Measurements from ENCODE around the gene AOX1.
A peak's percentile ranks its signal among the peaks of the same experiment; 100 is the strongest.
"Not testable (repeated sequence)": the region's sequence is repeated elsewhere in the genome, so short reads cannot be mapped to it uniquely, and the experiment has no call there.

Gene AOX1

GRCh38 chr2:200674837-200675236 is 89.0 kb downstream of the AOX1 start:
- H3K27me3 ChIP-seq: no peaks in the 10 kb centered on the region
- TF ChIP-seq Cebpa-rat (IDR thresholded peaks at IDR 0.05): no peak

GRCh38 chr2:200677171-200677570 is 91.4 kb downstream of the AOX1 start:
- Histone ChIP-seq H3K36me3 (no peaks in the 10 kb centered on the region), H3K27ac (no peak overlapping the region), H3K9me3 (no peaks in the 10 kb centered on the region), H3K9ac (no peak overlapping the region), H4K20me1 (no peaks in the 10 kb centered on the region), H3K4me3 (no peak overlapping the region), H3K4me1 (peaks cover 14% of the 10 kb centered on the region), H3K27me3 (no peaks in the 10 kb centered on the region), H3K4me2 (no peak overlapping the region)
- TF ChIP-seq Cebpa-rat (IDR thresholded peaks at IDR 0.05): no peak

More at GRCh38 chr2:200674837-200675236, 89.0 kb downstream of the AOX1 start:
- Histone ChIP-seq H3K27ac (no peak overlapping the region), H3K36me3 (no peaks in the 10 kb centered on the region), H3K9me3 (no peaks in the 10 kb centered on the region), H3K4me3 (no peak overlapping the region), H3K4me2 (no peak overlapping the region), H3K4me1 (peaks cover 19% of the 10 kb centered on the region), H4K20me1 (no peaks in the 10 kb centered on the region), H3K9ac (no peak overlapping the region)

- Histone ChIP-seq H3K27ac (no peak overlapping the region), H3K27me3 (no peaks in the 10 kb centered on the region), H3K4me3 (no peak overlapping the region), H3K9ac (no peak overlapping the region), H3K4me2 (no peak overlapping the region), H3K9me3 (no peaks in the 10 kb centered on the region), H4K20me1 (no peaks in the 10 kb centered on the region), H3K36me3 (no peaks in the 10 kb centered on the region), H3K4me1 (peaks cover 9% of the 10 kb centered on the region)
- no peak for TF ChIP-seq Cebpa-rat (IDR thresholded peaks at IDR 0.05)
Observed at GRCh38 chr2:200677721-200678532, 92.1 kb downstream of the AOX1 start.

DNA sequence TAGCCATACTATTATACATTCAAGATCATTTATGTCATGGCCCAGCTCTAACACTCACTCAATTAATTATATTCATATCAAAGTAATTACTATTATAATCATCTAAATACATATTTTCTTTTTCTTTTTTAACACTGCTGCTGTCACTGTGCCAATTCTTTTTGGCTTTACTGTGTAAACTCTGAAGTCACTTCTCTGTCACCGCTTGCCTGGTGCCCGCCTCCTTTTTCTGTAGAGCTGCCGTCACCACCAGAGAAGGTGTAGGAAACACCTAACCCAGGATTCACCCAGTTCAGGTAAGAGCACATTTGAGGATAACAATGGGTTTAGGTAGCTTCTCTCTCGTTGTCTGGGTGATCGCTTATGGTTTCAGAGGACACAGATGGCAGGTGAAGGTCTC is 93.3 kb downstream of the AOX1 start:
- no peak overlapping the region for H3K27ac ChIP-seq
- no peak overlapping the region for H3K4me2 ChIP-seq
- no peak overlapping the region for H3K9ac ChIP-seq
- no peak for TF ChIP-seq Cebpa-rat (IDR thresholded peaks at IDR 0.05)
- H3K36me3 ChIP-seq: no peaks in the 10 kb centered on the region
- no peaks in the 10 kb centered on the region for H3K27me3 ChIP-seq
- H3K4me3 ChIP-seq: no peak overlapping the region
- no peaks in the 10 kb centered on the region for H4K20me1 ChIP-seq
- H3K9me3 ChIP-seq: no peaks in the 10 kb centered on the region
- H3K4me1 ChIP-seq: no peaks in the 10 kb centered on the region

GRCh38 chr2:200679535-200679934 is 93.7 kb downstream of the AOX1 start:
- TF ChIP-seq Cebpa-rat (IDR thresholded peaks at IDR 0.05): no peak
- H3K4me1 ChIP-seq: no peaks in the 10 kb centered on the region
- no peak overlapping the region for H3K27ac ChIP-seq
- no peaks in the 10 kb centered on the region for H3K9me3 ChIP-seq
- H3K4me2 ChIP-seq: no peak overlapping the region
- no peaks in the 10 kb centered on the region for H4K20me1 ChIP-seq
- no peak overlapping the region for H3K4me3 ChIP-seq
- no peaks in the 10 kb centered on the region for H3K27me3 ChIP-seq
- H3K36me3 ChIP-seq: no peaks in the 10 kb centered on the region
- no peak overlapping the region for H3K9ac ChIP-seq

- no peaks in the 10 kb centered on the region for H3K27me3 ChIP-seq
- no peaks in the 10 kb centered on the region for H4K20me1 ChIP-seq
- H3K9ac ChIP-seq: no peak overlapping the region
- no peak for TF ChIP-seq Cebpa-rat (IDR thresholded peaks at IDR 0.05)
- H3K4me3 ChIP-seq: no peak overlapping the region
- no peaks in the 10 kb centered on the region for H3K4me1 ChIP-seq
- H3K36me3 ChIP-seq: no peaks in the 10 kb centered on the region
- peaks cover 16% of the 10 kb centered on the region; the same call in 1 of the 2 replicates for H3K9me3 ChIP-seq
- no peak overlapping the region for H3K27ac ChIP-seq
- no peak overlapping the region for H3K4me2 ChIP-seq
Observed at GRCh38 chr2:200681697-200682096, 95.9 kb downstream of the AOX1 start.

DNA sequence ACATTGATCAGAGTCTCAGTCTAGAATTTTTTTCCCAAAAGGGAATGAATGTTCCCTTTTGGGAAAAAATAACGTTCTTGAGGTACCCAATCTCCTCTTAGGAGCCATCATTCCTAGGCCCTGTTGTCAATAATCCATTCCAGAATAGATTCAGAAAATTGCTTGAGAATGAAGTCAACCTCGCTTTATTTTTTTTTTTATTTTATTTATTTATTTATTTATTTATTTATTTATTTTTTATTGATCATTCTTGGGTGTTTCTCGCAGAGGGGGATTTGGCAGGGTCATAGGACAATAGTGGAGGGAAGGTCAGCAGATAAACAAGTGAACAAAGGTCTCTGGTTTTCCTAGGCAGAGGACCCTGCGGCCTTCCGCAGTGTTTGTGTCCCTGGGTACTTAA is 96.6 kb downstream of the AOX1 start:
- H3K4me1 ChIP-seq, H3K27ac ChIP-seq, H3K27me3 ChIP-seq, H4K20me1 ChIP-seq, H3K4me3 ChIP-seq, H3K4me2 ChIP-seq, H3K9ac ChIP-seq, H3K36me3 ChIP-seq: not testable (repeated sequence)
- peaks cover 16% of the 10 kb centered on the region; the same call in 1 of the 2 replicates for H3K9me3 ChIP-seq

- Histone ChIP-seq H3K9me3 (peaks cover 16% of the 10 kb centered on the region; the same call in 1 of the 2 replicates), H4K20me1 (no peaks in the 10 kb centered on the region), H3K4me1 (peaks cover 32% of the 10 kb centered on the region), H3K4me3 (no peak overlapping the region), H3K36me3 (no peaks in the 10 kb centered on the region), H3K9ac (no peak overlapping the region), H3K4me2 (peak overlapping the region; percentile 46), H3K27me3 (no peaks in the 10 kb centered on the region), H3K27ac (peak overlapping the region; percentile 41)
- TF ChIP-seq Cebpa-rat (IDR thresholded peaks at IDR 0.05): no peak
Observed at GRCh38 chr2:200687922-200688920, 102.4 kb downstream of the AOX1 start.

DNA sequence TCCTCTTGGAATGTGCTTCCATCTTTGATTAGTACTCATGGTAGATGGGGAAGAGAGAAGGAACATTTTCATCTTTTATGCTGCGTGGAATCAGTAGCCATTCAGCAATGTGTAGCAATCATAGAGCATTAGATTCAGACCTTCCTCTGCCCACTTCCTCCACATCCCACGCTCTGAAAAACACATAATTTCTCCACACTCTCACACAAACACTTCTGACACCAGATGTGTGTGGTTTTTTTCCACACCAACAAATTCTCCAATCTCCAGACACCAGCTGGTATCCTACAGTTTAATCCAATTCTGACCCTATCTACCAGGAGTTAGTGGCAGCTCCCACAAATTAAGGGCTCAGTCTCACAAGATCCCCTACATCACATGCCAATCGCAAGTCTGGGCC is 103.3 kb downstream of the AOX1 start:
- H3K4me1 ChIP-seq: peaks cover 41% of the 10 kb centered on the region

More for the DNA sequence above, 103.3 kb downstream of the AOX1 start:
- peaks cover 16% of the 10 kb centered on the region; the same call in 1 of the 2 replicates for H3K9me3 ChIP-seq
- H3K36me3 ChIP-seq: no peaks in the 10 kb centered on the region
- no peak overlapping the region for H3K9ac ChIP-seq
- TF ChIP-seq Cebpa-rat (IDR thresholded peaks at IDR 0.05): no peak
- no peaks in the 10 kb centered on the region for H3K27me3 ChIP-seq
- H3K4me3 ChIP-seq: no peak overlapping the region
- peak overlapping the region; percentile 41 for H3K27ac ChIP-seq
- peak overlapping the region; percentile 46 for H3K4me2 ChIP-seq
- H4K20me1 ChIP-seq: no peaks in the 10 kb centered on the region
